Non-pigmented ciliary epithelial cell (primary cell): Measurements from ENCODE around the gene RESF1.
"Not testable (repeated sequence)": the region's sequence is repeated elsewhere in the genome, so short reads cannot be mapped to it uniquely, and the experiment has no call there.

Source experiments
- DNase-seq: peaks from one replicate; pipeline ENCODE4 v3.0.0-alpha.2; 2010; ENCODE audit warnings: low read depth

RESF1 gene, protein sequence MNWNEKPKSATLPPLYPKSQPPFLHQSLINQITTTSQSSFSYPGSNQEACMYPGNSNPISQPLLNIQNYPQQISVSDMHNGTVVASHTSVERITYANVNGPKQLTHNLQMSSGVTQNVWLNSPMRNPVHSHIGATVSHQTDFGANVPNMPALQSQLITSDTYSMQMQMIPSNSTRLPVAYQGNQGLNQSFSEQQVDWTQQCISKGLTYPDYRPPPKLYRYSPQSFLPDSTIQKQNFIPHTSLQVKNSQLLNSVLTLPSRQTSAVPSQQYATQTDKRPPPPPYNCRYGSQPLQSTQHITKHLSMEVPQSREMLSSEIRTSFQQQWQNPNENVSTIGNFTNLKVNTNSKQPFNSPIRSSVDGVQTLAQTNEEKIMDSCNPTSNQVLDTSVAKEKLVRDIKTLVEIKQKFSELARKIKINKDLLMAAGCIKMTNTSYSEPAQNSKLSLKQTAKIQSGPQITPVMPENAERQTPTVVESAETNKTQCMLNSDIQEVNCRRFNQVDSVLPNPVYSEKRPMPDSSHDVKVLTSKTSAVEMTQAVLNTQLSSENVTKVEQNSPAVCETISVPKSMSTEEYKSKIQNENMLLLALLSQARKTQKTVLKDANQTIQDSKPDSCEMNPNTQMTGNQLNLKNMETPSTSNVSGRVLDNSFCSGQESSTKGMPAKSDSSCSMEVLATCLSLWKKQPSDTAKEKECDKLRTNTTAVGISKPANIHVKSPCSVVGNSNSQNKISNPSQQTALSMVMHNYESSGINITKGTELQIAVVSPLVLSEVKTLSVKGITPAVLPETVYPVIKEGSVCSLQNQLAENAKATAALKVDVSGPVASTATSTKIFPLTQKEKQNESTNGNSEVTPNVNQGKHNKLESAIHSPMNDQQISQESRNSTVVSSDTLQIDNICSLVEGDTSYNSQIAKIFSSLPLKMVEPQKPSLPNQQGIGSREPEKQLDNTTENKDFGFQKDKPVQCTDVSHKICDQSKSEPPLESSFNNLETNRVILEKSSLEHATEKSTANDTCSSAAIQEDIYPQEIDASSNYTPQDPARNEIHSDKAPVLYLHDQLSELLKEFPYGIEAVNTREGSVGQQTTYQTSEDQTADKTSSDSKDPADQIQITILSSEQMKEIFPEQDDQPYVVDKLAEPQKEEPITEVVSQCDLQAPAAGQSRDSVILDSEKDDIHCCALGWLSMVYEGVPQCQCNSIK (N-terminal part only)

GRCh38 chr12:31959161-31959700 lies at the start of gene RESF1:
Gene RESF1, plus strand, starts transcription at chr12:31959415. Its CDS starts 21,541 bp downstream, at chr12:31980956.
- peak; percentile 20 for DNase-seq

DNA sequence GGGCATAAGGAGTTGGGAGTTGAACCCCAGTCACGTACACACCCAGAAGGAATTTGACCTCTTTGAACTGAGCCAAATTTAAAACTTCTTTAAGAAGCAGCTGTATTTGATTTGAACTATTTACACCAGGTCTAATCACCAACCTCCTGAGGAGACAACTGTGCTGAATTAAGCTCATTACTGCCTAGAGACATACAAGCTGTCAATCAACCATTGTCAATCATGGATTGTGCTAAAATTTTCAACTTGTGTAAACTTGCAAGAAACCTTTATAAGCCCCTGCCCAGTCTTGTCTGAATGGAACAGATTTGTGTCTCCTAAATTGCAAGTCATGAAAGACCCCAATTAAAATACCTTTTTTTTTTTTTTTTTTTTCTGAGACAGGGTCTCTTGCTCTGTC lies 44.3 kb upstream of the RESF1 start:
- DNase-seq: no peak

GRCh38 chr12:31915446-31915845 lies 43.8 kb upstream of the RESF1 start:
- no peak for DNase-seq

DNA sequence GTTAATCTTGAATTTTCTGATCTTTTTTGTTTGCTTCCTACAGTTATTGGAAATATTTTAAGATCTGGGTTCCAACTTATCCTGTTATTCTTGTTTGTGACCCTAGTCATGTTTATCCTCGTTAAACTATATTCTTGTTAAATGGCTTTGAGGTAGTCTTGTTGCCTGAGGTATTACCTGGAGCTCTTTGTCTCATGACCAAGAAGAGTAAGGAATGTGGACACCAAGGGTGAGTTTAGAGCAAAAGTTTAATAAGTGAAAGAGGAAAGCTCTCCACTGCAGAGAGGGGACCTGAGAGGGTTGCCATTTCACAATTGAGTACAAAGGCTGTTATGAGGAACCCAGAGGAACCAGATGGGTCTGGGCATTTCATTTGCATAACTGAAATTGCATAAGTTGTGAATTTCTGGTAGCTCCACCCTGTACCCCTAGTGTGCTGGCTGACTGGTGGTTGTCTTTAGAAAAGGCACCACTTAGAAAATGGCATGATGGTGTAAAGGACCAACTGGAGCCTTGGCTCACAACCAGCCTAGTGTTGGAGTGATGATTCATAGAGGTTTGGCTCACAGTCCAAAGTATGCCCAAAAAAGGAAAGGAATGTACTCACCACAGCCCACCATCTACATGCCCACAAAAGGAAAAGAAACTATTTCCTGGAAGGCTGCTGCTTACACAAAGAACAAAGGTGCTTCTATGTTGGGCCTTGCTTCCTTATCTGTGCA lies 36.7 kb upstream of the RESF1 start:
- DNase-seq: no peak

DNA sequence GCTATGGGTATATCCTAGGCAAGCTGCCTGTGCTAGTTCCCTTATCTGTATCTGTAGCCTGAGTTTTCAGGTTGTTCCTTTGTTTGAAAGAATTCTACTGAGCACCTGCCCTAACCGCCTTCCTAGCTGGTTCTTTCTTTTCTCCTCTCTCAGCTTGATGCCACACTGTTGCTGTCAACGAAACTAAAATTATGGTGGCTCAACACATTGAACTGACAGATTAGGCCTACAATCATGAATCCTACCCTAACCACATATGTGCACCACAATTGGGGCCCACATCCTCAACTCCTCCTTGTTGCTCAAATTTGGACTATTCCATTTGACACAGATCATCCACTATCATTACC lies 36.2 kb upstream of the RESF1 start:
- DNase-seq: no peak

DNA sequence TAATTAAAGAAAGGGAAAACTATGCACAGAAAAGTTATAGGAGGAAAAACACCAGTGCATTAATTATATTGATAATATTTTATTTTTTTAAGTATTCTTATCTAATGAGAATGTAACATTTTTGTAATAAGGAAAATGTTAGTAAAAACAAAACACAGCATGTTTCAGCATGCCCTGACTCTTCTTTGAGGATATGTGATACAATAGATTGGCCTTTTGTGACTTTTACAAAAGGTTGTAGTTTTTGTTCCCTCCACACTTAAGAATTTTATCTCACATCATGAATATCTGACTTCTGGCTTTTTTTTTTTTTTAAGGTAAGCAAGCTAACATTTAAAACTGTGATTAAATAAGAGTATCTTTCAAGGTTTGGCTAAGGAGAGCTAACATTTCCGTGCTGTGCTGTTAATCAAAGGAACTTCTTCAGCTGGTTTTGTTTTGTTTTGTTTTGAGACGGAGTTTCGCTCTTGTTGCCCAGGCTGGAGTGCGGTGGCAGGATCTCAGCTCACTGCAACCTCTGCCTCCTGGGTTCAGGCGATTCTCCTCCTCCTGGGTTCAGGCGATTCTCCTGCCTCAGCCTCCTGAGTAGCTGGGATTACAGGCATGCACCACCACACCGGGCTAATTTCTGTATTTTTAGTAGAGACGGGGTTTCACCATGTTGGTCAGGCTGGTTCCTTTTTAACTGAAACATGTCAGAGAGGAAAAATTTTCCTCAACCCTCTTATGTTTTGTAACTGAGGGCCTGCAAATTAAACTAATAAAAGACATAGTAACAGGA lies 30.8 kb upstream of the RESF1 start:
- no peak for DNase-seq

DNA sequence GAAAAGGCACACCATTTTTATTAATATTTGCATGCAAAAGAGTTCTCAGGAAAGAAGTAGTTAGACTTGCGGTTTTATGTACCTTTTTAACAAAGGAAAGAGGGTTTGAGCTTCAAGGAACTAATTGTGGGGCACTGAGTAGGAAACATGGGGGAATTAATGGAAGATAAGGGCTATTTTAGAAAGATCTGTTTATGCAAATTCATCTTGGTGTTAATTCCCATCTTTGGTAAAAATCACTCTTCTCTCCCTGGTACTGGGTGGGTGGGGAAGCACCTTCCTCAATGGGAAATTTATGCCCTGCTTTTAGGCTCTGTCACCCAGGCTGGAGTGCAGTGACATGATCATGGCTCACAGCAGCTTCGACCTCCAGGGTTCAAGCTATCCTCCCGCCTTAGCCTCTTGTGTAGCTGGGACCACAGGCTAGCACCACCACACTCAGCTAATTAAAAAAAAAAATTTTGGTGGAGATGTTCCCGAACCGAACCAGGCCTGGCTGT lies 30.1 kb upstream of the RESF1 start:
- DNase-seq: no peak

- DNase-seq: no peak
Measured at GRCh38 chr12:31931796-31932715, 27.2 kb upstream of the RESF1 start.

- no peak for DNase-seq
Measured at GRCh38 chr12:31944299-31944698, 14.9 kb upstream of the RESF1 start.

DNA sequence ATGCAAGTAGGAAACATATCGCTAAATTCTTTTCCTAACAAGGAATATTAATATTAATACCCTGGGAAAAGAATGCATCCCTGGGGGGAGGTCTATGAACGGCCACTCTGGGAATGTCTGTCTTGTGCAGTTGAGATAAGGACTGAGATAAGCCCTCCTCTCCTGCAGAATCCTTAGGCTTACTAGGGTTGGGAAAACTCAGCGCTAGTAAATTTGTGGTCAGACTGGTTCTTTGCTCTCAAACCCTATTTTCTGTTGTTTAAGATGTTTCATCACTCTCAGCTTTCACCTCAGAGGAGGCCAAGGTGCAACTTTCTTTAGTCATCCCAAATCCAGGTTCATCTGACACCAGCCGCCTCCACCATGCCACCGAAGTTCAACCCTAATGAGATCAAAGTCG lies 11.2 kb upstream of the RESF1 start:
- DNase-seq: no peak

- not testable (repeated sequence) for DNase-seq
Measured at GRCh38 chr12:31948697-31949359, 10.4 kb upstream of the RESF1 start.

DNA sequence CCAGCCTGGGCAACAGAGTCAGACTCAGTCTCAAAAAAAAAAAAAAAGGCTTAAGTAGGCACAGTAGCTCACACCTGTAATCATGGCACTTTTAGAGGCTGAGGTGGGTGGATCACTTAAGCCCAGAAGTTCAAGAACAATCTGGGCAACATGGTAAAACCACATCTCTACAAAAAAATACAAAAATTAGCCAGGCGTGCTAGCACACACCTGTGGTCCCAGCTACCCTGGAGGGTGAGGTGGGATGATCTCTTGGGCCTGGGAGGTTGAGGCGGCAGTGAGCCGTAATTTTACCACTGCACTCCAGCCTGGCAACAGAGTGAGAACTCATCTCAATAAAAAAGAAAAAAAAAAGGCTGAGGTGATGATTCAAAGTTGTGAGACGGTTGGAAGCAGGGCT lies 9.1 kb upstream of the RESF1 start:
- DNase-seq: no peak

- no peak for DNase-seq
Measured at GRCh38 chr12:31950492-31950891, 8.7 kb upstream of the RESF1 start.

DNA sequence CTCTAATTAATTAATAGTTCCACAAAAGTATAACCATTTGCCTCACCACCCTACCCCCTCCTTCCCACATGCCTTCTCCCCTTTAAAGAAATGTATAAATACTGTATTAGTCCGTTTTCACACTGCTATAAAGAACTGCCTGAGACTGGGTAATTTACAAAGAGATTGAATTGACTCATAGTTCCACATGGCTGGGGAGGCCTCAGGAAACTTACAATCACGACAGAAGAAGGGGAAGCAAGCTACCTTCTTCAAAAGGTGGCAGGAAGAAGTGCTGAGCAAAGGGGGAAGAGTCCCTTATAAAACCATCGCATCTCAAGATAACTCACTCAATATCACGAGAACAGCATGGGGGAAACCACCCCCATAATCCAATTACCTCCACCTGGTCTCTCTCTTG lies 8.2 kb upstream of the RESF1 start:
- no peak for DNase-seq

GRCh38 chr12:31951939-31952338 lies 7.3 kb upstream of the RESF1 start:
- DNase-seq: no peak

DNA sequence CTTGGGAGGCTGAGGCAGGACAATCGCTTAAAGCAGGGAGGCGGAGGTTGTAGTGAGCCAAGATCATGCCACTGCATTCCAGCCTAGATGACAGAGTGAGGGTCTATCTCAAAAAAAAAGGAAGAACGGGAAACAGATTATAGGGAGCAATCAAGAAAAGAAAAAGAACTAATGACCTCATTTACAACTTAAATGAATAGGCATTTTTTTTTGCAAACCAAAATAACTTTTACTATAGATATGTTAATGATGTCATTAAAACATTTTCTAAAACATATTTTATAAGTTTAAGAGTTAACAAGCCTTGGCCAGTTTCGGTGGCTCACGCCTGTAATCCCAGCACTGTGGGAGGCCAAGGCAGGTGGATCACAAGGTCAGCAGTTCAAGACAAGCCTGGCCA lies 6.8 kb upstream of the RESF1 start:
- DNase-seq: no peak

DNA sequence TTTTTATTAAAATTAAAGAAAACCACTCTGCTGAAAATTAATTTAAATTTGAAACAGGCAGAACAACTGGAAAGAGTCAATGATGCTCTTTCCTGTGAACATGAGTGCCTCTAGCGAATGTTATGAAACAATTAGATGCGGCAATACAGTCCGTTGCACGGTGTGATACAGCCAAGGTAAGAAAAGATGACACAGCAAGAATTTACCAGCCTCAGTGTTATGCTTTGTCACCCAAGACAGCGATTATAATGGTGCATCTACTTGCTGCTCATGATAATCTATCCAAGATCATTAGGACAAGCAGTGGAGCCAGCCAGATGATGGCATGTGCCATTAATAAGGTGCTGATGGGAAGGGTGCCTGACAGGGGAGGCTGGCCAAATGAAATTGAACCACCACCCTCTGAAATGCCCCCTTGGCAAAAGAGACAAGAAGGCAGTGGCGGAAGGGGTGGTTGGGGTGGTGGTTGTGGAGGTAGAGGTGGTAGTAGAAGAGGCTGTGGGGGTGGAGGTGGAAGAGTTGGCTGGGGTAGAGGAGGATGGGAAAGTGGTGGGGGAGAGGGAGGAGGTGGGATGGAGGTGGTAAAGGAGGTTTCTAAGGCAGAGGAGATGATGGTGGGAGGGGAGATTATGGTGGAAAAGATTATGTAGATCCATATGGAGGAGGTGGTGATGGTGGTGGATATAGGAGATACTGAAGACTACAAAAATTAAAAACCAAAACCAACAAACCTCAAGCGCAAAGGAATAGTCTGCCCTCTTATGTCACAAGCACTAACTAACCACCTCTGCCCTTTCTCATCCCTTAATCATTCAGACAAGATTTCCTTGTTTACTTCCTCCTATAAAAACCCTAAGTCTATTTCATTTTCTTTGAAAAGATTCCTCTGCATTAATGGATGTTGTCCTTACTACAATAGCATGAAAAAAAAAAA lies 4.0 kb upstream of the RESF1 start:
- DNase-seq: no peak
